Stimulated activated CD4-positive, alpha-beta T cell treated with anti-CD3 and anti-CD28 coated beads, Interleukin-12 subunit alpha, Interleukin-12 subunit beta, amount 100 ng/mL, for 48 hours (primary cell): Measurements from ENCODE around the gene ASB5.
"Not testable (repeated sequence)": the region's sequence is repeated elsewhere in the genome, so short reads cannot be mapped to it uniquely, and the experiment has no call there.

ENCODE experiments used
- DNase-seq, 3 donors: peaks; one replicate each; pipeline ENCODE4 v3.0.0-alpha.2; 2020; ENCODE audit warnings: low read depth in 2 of 3, low spot score in 1 of 3

Gene ASB5

GRCh38 chr4:176279560-176279959 lies 10.5 kb upstream of the ASB5 start:
- DNase-seq, result not testable (repeated sequence)

GRCh38 chr4:176277162-176277904 lies 8.3 kb upstream of the ASB5 start:
- DNase-seq, result peak; percentile 2 to 7 (median 3)

- DNase-seq, result no peak
These were observed 7.7 kb upstream of the ASB5 start for GRCh38 chr4:176276710-176277109.

GRCh38 chr4:176274441-176274840 lies 5.4 kb upstream of the ASB5 start:
- no peak for DNase-seq

- no peak for DNase-seq
These were observed 4.7 kb upstream of the ASB5 start for GRCh38 chr4:176273736-176274135.

GRCh38 chr4:176272799-176273198 lies 3.8 kb upstream of the ASB5 start:
- no peak for DNase-seq

- DNase-seq, result no peak
These were observed 2.7 kb upstream of the ASB5 start for GRCh38 chr4:176271749-176272148.

GRCh38 chr4:176270669-176271068 lies 1.6 kb upstream of the ASB5 start:
- no peak for DNase-seq

GRCh38 chr4:176266026-176266425 lies 3.0 kb downstream of the ASB5 start:
- no peak for DNase-seq

GRCh38 chr4:176262243-176262642 lies 6.8 kb downstream of the ASB5 start:
- no peak for DNase-seq

GRCh38 chr4:176261481-176261880 lies 7.5 kb downstream of the ASB5 start:
- no peak for DNase-seq

- DNase-seq, result no peak
These were observed 8.0 kb downstream of the ASB5 start for GRCh38 chr4:176261018-176261417.

GRCh38 chr4:176259330-176260090 lies 9.5 kb downstream of the ASB5 start:
- no peak for DNase-seq

- no peak for DNase-seq
These were observed 10.9 kb downstream of the ASB5 start for GRCh38 chr4:176258135-176258534.

- DNase-seq, result no peak
These were observed 12.1 kb downstream of the ASB5 start for GRCh38 chr4:176256921-176257320.

GRCh38 chr4:176242764-176243347 lies 26.2 kb downstream of the ASB5 start:
- DNase-seq, result no peak

GRCh38 chr4:176241703-176242102 lies 27.3 kb downstream of the ASB5 start:
- DNase-seq, result no peak

GRCh38 chr4:176238826-176239225 lies 30.2 kb downstream of the ASB5 start:
- DNase-seq, result no peak

- no peak for DNase-seq
These were observed 30.8 kb downstream of the ASB5 start for GRCh38 chr4:176238157-176238610.

GRCh38 chr4:176236946-176237345 lies 32.1 kb downstream of the ASB5 start:
- no peak for DNase-seq

GRCh38 chr4:176230836-176231235 lies 38.2 kb downstream of the ASB5 start:
- no peak for DNase-seq

- no peak for DNase-seq
These were observed 39.4 kb downstream of the ASB5 start for GRCh38 chr4:176229645-176230044.
